HCT116 (cell line): Measurements from ENCODE around the gene APP. TPM values are rescaled to one million over a fixed set of nuclear protein-coding genes. Genes with fewer than 3 reads are reported as not detected.

Experiments
- ATAC-seq: fragments of 200-7000 bp; cut with Tn5 transposase; 2 replicates; pipeline ENCODE4 v1.9.1; 2020; ENCODE audit warnings: mild to moderate bottlenecking, moderate library complexity
- BruUV-seq: library from RNA; stranded (reverse); fragments of 400-500 nt; replicated peaks from 2 replicates; lab custom pipeline; 2021; lab: Mats Ljungman, UMichigan
- CTCF ChIA-PET: fragments of 300-600 bp; sonication (Branson Sonifier 250); formaldehyde crosslinking; loops from one replicate; lab custom pipeline; 2021; ENCODE audit warnings: antibody characterized with exemption; lab: Charles Lee
- POLR2A ChIA-PET: fragments of 300-600, 350-600 bp; sonication (Branson Sonifier 250); formaldehyde crosslinking; loops from one replicate; lab custom pipeline; 2021; ENCODE audit warnings: antibody characterized with exemption; lab: Charles Lee
- RAD21 ChIA-PET, 2 experiments: fragments of 300-600 bp; sonication (Branson Sonifier 250); formaldehyde crosslinking; loops; one replicate each; lab custom pipeline; 2023; ENCODE audit warnings: low total read pairs in 2 of 2; ENCODE audit not compliant: uncharacterized antibody in 2 of 2, unreplicated experiment in 2 of 2, low non-redundant PET in 1 of 2; lab: Charles Lee
- DNase-seq: peaks from one replicate; pipeline ENCODE4 v3.0.0-alpha.2; 2010; ENCODE audit warnings: low read depth, low spot score
- H2AFZ ChIP-seq: fragments of 200-600 bp; shearing (Covaris generic), sonication (generic); 2 replicates; pipeline ENCODE4 v1.6.1; 2017; ENCODE audit warnings: low read depth, mixed run types, mixed read lengths, antibody characterized with exemption, low read length; ENCODE audit not compliant: poor library complexity, severe bottlenecking
- H3K27ac ChIP-seq: 2 replicates; pipeline ENCODE4 v1.5.1; 2012; ENCODE audit warnings: low read depth, low read length
- H3K27me3 ChIP-seq: fragments of 200-600 bp; sonication (generic); 2 replicates; pipeline ENCODE4 v1.6.1; 2016; ENCODE audit warnings: mixed run types, low read length, mixed read lengths; ENCODE audit not compliant: insufficient read depth
- H3K36me3 ChIP-seq, 2 experiments: fragments of 200-500 bp in 1 of 2; fragments of 200-600 bp in 1 of 2; sonication (Bioruptor generic) in 1 of 2; sonication (generic) in 1 of 2; 2 replicates each; pipeline versions ENCODE4 v1.5.1 to v1.6.1; 2014 to 2016; ENCODE audit warnings: low read length in 2 of 2, inconsistent platforms in 1 of 2, mixed read lengths in 1 of 2, mixed run types in 1 of 2; ENCODE audit not compliant: insufficient read depth in 2 of 2, control insufficient read depth in 1 of 2
- H3K4me1 ChIP-seq, 2 experiments: fragments of 200-600 bp in 1 of 2; sonication (generic) in 1 of 2; 2 replicates each; pipeline versions ENCODE4 v1.5.1 to v1.6.1; 2012 to 2017; ENCODE audit warnings: low read length in 2 of 2, inconsistent platforms in 1 of 2, mild to moderate bottlenecking in 1 of 2, mixed read lengths in 1 of 2, mixed run types in 1 of 2, moderate library complexity in 1 of 2; ENCODE audit not compliant: insufficient read depth in 2 of 2, control insufficient read depth in 1 of 2
- H3K4me2 ChIP-seq: fragments of 200-600 bp; sonication (generic); 2 replicates; pipeline ENCODE4 v1.6.1; 2017; ENCODE audit warnings: mixed run types, low read length, mixed read lengths
- H3K4me3 ChIP-seq, 2 experiments: fragments of 200-600 bp in 1 of 2; sonication (generic) in 1 of 2; replicated peaks in 1 of 2; 2 replicates each; pipeline ENCODE4 v1.5.1; 2011 to 2016; ENCODE audit warnings: low read length in 2 of 2, control low read depth in 1 of 2, low read depth in 1 of 2, mild to moderate bottlenecking in 1 of 2, mixed read lengths in 1 of 2, mixed run types in 1 of 2
- H3K79me2 ChIP-seq: fragments of 200-600 bp; sonication (generic); 2 replicates; pipeline ENCODE4 v1.6.1; 2017; ENCODE audit warnings: mild to moderate bottlenecking, mixed run types, low read length, moderate library complexity, mixed read lengths; ENCODE audit not compliant: insufficient read depth
- H3K9ac ChIP-seq: fragments of 200-600 bp; sonication (generic); 2 replicates; pipeline ENCODE4 v1.6.1; 2016; ENCODE audit warnings: low read length, mixed read lengths
- H3K9me2 ChIP-seq: fragments of 200-600 bp; sonication (generic), shearing (Covaris generic); 2 replicates; pipeline ENCODE4 v1.6.1; 2017; ENCODE audit warnings: mixed run types, mild to moderate bottlenecking, moderate library complexity; ENCODE audit not compliant: insufficient read depth
- H3K9me3 ChIP-seq, 2 experiments: fragments of 200-500 bp in 1 of 2; fragments of 200-600 bp in 1 of 2; sonication (Bioruptor generic) in 1 of 2; sonication (generic) in 1 of 2; 2 replicates each; pipeline ENCODE4 v1.6.1; 2014 to 2017; ENCODE audit warnings: low read length in 2 of 2, mixed read lengths in 2 of 2, inconsistent platforms in 1 of 2, low read depth in 1 of 2, mild to moderate bottlenecking in 1 of 2, mixed run types in 1 of 2, moderate library complexity in 1 of 2; ENCODE audit not compliant: control insufficient read depth in 1 of 2, insufficient read depth in 1 of 2
- H4K20me1 ChIP-seq: fragments of 200-600 bp; sonication (generic), shearing (Covaris generic); 2 replicates; pipeline ENCODE4 v1.6.1; 2017; ENCODE audit warnings: mixed run types, mild to moderate bottlenecking, moderate library complexity; ENCODE audit not compliant: insufficient read depth
- CBX3 ChIP-seq: IDR thresholded peaks from 2 replicates; pipeline ENCODE4 v1.6.1; 2012; ENCODE audit warnings: low read depth
- CTCF ChIP-seq, 3 experiments: fragments of 200-600 bp in 1 of 3; sonication (generic) in 1 of 3; IDR thresholded peaks in 2 of 3; conservative IDR thresholded peaks in 1 of 3; 2 replicates each; pipeline ENCODE4 v1.5.1; 2012 to 2017; ENCODE audit warnings: low read depth in 2 of 3, low read length in 2 of 3, antibody characterized with exemption in 1 of 3, borderline replicate concordance in 1 of 3, control low read depth in 1 of 3, mild to moderate bottlenecking in 1 of 3, mixed read lengths in 1 of 3, mixed run types in 1 of 3, moderate library complexity in 1 of 3; ENCODE audit not compliant: insufficient read depth in 1 of 3
- ELF1 ChIP-seq: IDR thresholded peaks from 2 replicates; pipeline ENCODE4 v1.6.1; 2012; ENCODE audit warnings: low read depth, borderline replicate concordance
- EZH2 ChIP-seq: fragments of 200-600 bp; sonication (generic); IDR thresholded peaks from 2 replicates; pipeline ENCODE4 v1.6.1; 2017; ENCODE audit warnings: antibody characterized with exemption, mixed run types
- FOSL1 ChIP-seq: IDR thresholded peaks from 2 replicates; pipeline ENCODE4 v1.6.1; 2012; ENCODE audit warnings: low read depth
- JUND ChIP-seq: IDR thresholded peaks from 2 replicates; pipeline ENCODE4 v1.6.1; 2012
- POLR2A ChIP-seq: IDR thresholded peaks from 2 replicates; pipeline ENCODE4 v1.7.0; 2011; ENCODE audit warnings: borderline replicate concordance; ENCODE audit not compliant: insufficient read depth, insufficient read length; ENCODE audit errors: extremely low read depth
- POLR2AphosphoS5 ChIP-seq: IDR thresholded peaks from 2 replicates; pipeline ENCODE4 v1.6.1; 2011; ENCODE audit warnings: mild to moderate bottlenecking, low read depth, low read length, moderate library complexity
- RAD21 ChIP-seq: IDR thresholded peaks from 2 replicates; pipeline ENCODE4 v1.6.1; 2012; ENCODE audit warnings: low read depth, mild to moderate bottlenecking
- SIN3A ChIP-seq: IDR thresholded peaks from 2 replicates; pipeline ENCODE4 v1.6.1; 2012; ENCODE audit warnings: low read depth
- SP1 ChIP-seq: IDR thresholded peaks from 2 replicates; pipeline ENCODE4 v1.6.1; 2012; ENCODE audit warnings: low read depth
- SRF ChIP-seq: IDR thresholded peaks from 2 replicates; pipeline ENCODE4 v1.6.1; 2012; ENCODE audit warnings: low read depth
- TCF7L2 ChIP-seq: IDR thresholded peaks from 2 replicates; pipeline ENCODE4 v1.7.0; 2011; ENCODE audit warnings: borderline replicate concordance, inconsistent platforms; ENCODE audit not compliant: insufficient read depth, insufficient read length; ENCODE audit errors: extremely low read depth
- YY1 ChIP-seq: IDR thresholded peaks from 2 replicates; pipeline ENCODE4 v1.6.1; 2011; ENCODE audit warnings: low read length, low read depth, moderate library complexity, mild to moderate bottlenecking; ENCODE audit not compliant: insufficient replicate concordance; ENCODE audit errors: extremely low read depth
- ZFX ChIP-seq: fragments of 450-650 bp; IDR thresholded peaks from 2 replicates; pipeline ENCODE4 v1.6.1; 2017
- intact Hi-C: fragments of 100-400 bp; cut with micrococcal nuclease; formaldehyde crosslinking; loops from 2 replicates; pipeline ENCODE4 v1.10.0; 2022
- total RNA-seq: library from RNA; stranded (reverse); gene quantifications from one replicate; pipeline ENCODE4 v1.2.1, GENCODE V29; 2021; ENCODE audit not compliant: unreplicated experiment
- TF ChIP-seq, protein P1 (sequence below): IDR thresholded peaks from 2 replicates; pipeline ENCODE4 v1.6.1; 2012
- TF ChIP-seq, protein P2 (sequence below): IDR thresholded peaks from 2 replicates; pipeline ENCODE4 v1.6.1; 2012; ENCODE audit warnings: low read depth

APP gene
- total RNA-seq, 1 experiment from 2014 or later = 267 TPM

- Histone ChIP-seq H2AFZ (no peak overlapping the region), H3K27me3 (no peaks in the 10 kb centered on the region), H3K4me2 (no peak overlapping the region), H3K79me2 (peaks cover 90% of the 10 kb centered on the region), H3K9me3 (no peaks in the 10 kb centered on the region), H3K4me1 (no peaks in the 10 kb centered on the region), H3K9me2 (no peaks in the 10 kb centered on the region), H3K4me3 (no peak overlapping the region), H3K27ac (no peak overlapping the region), H3K9ac (no peak overlapping the region), H4K20me1 (peaks cover 6% of the 10 kb centered on the region; the same call in 1 of the 2 replicates), H3K36me3 (no peaks in the 10 kb centered on the region)
- no peak for ATAC-seq
- no TSS peak for BruUV-seq
- ChIA-PET POLR2A (no interaction called here), RAD21 (no interaction called here), CTCF (no interaction called here)
- intact Hi-C loops = no loop called here
- no peak for DNase-seq
- TF ChIP-seq CTCF (IDR thresholded peaks at IDR 0.05 in 2 of 3, conservative IDR thresholded peaks at IDR 0.05 in 1 of 3; ENCODE audit: borderline replicate concordance in 1 of 3, insufficient read depth in 1 of 3, low read depth in 2 of 3, low read length in 2 of 3) (no peak), SP1 (no peak), POLR2AphosphoS5 (no peak), SRF (no peak), JUND (no peak)
- TF ChIP-seq, protein P1, sequence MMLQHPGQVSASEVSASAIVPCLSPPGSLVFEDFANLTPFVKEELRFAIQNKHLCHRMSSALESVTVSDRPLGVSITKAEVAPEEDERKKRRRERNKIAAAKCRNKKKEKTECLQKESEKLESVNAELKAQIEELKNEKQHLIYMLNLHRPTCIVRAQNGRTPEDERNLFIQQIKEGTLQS = no peak
Measured at GRCh38 chr21:26064506-26064905, 106.1 kb downstream of the APP start.

- H3K79me2 ChIP-seq = peaks cover 86% of the 10 kb centered on the region
- no peak for ATAC-seq
- no peaks in the 10 kb centered on the region; a peak in 1 of 4 replicates for H3K36me3 ChIP-seq
- intact Hi-C loops = no loop called here
- H3K4me1 ChIP-seq = no peaks in the 10 kb centered on the region
- ChIA-PET CTCF (no interaction called here), RAD21 (no interaction called here), POLR2A (no interaction called here)
- no peak overlapping the region for H3K27ac ChIP-seq
- no peak for DNase-seq
- H2AFZ ChIP-seq = no peak overlapping the region
- H3K9me3 ChIP-seq = no peaks in the 10 kb centered on the region
- H3K9me2 ChIP-seq = no peaks in the 10 kb centered on the region
- H3K4me2 ChIP-seq = no peak overlapping the region
- peaks cover 7% of the 10 kb centered on the region; the same call in 1 of the 2 replicates for H4K20me1 ChIP-seq
- no peak overlapping the region for H3K9ac ChIP-seq
- H3K27me3 ChIP-seq = no peaks in the 10 kb centered on the region
- H3K4me3 ChIP-seq = no peak overlapping the region
- no TSS peak for BruUV-seq
- TF ChIP-seq, protein P1 = no peak
- TF ChIP-seq SIN3A (no peak), ELF1 (no peak), POLR2A (no peak), EZH2 (no peak), YY1 (no peak), FOSL1 (no peak), RAD21 (no peak), CBX3 (no peak), TCF7L2 (no peak), SRF (no peak), ZFX (no peak), SP1 (no peak)
- TF ChIP-seq, protein P2, sequence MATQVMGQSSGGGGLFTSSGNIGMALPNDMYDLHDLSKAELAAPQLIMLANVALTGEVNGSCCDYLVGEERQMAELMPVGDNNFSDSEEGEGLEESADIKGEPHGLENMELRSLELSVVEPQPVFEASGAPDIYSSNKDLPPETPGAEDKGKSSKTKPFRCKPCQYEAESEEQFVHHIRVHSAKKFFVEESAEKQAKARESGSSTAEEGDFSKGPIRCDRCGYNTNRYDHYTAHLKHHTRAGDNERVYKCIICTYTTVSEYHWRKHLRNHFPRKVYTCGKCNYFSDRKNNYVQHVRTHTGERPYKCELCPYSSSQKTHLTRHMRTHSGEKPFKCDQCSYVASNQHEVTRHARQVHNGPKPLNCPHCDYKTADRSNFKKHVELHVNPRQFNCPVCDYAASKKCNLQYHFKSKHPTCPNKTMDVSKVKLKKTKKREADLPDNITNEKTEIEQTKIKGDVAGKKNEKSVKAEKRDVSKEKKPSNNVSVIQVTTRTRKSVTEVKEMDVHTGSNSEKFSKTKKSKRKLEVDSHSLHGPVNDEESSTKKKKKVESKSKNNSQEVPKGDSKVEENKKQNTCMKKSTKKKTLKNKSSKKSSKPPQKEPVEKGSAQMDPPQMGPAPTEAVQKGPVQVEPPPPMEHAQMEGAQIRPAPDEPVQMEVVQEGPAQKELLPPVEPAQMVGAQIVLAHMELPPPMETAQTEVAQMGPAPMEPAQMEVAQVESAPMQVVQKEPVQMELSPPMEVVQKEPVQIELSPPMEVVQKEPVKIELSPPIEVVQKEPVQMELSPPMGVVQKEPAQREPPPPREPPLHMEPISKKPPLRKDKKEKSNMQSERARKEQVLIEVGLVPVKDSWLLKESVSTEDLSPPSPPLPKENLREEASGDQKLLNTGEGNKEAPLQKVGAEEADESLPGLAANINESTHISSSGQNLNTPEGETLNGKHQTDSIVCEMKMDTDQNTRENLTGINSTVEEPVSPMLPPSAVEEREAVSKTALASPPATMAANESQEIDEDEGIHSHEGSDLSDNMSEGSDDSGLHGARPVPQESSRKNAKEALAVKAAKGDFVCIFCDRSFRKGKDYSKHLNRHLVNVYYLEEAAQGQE = no peak
Measured at GRCh38 chr21:26061437-26061836, 109.1 kb downstream of the APP start.
